ENCODE data around the gene ARL6IP5. TPM values are rescaled to one million over a fixed set of nuclear protein-coding genes. Genes with fewer than 3 reads are reported as not detected.

The ARL6IP5 gene
- total and polyA plus RNA-seq, 2 of the 13 experiments (the other 11 are each of a cell fraction or from before 2014, with no cell fraction given), result 23.7 to 29.6 TPM

DNA sequence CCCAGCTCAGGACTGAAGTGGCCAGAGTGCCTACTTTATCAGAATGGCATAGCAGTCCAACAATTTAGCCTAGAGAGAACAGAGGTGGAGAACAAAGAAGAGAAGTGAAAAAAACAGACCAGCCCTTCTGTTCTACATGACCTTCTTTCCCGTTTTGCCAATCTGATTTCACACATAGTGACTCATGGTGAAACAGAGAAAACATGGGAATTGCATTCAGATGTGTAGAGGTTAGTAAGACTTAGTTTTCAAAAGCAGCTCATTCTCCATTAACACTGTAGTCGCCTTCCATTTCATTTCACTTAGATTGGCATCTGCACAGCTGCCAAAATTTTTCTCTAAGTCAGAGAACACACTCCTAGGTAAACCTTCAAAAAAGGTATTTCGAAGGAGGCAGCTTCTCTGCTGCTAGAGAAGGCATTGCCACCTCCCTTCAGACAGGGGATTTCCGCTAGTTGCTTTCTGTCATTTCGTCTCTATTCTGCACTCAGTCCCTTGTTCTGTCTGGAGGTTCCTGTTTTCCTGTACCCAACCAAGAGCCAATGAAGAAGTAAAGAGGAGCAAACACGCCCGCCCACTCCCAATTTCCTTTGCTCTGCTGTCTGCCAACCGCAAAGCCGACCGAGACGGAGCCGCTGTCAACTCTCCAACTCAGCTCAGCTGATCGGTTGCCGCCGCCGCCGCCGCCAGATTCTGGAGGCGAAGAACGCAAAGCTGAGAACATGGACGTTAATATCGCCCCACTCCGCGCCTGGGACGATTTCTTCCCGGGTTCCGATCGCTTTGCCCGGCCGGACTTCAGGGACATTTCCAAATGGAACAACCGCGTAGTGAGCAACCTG is at the start of gene ARL6IP5 (continued):
- TF ChIP-seq, protein P1, sequence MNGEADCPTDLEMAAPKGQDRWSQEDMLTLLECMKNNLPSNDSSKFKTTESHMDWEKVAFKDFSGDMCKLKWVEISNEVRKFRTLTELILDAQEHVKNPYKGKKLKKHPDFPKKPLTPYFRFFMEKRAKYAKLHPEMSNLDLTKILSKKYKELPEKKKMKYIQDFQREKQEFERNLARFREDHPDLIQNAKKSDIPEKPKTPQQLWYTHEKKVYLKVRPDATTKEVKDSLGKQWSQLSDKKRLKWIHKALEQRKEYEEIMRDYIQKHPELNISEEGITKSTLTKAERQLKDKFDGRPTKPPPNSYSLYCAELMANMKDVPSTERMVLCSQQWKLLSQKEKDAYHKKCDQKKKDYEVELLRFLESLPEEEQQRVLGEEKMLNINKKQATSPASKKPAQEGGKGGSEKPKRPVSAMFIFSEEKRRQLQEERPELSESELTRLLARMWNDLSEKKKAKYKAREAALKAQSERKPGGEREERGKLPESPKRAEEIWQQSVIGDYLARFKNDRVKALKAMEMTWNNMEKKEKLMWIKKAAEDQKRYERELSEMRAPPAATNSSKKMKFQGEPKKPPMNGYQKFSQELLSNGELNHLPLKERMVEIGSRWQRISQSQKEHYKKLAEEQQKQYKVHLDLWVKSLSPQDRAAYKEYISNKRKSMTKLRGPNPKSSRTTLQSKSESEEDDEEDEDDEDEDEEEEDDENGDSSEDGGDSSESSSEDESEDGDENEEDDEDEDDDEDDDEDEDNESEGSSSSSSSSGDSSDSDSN (CRISPR knock-in tag; IDR thresholded peaks at IDR 0.05), result peak; percentile 71
- TF ChIP-seq, protein P2, sequence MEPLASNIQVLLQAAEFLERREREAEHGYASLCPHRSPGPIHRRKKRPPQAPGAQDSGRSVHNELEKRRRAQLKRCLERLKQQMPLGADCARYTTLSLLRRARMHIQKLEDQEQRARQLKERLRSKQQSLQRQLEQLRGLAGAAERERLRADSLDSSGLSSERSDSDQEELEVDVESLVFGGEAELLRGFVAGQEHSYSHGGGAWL (CRISPR knock-in tag; IDR thresholded peaks at IDR 0.05), result no peak
- TF ChIP-seq YEATS4 (CRISPR knock-in tag; IDR thresholded peaks at IDR 0.05; ENCODE audit: borderline replicate concordance) (no peak), GLI4 (CRISPR knock-in tag; IDR thresholded peaks at IDR 0.05; ENCODE audit: borderline replicate concordance) (no peak), HDAC1 (CRISPR knock-in tag; IDR thresholded peaks at IDR 0.05) (peak; percentile 80), FOXK2 (IDR thresholded peaks at IDR 0.05) (no peak)
- TF ChIP-seq, protein P3, sequence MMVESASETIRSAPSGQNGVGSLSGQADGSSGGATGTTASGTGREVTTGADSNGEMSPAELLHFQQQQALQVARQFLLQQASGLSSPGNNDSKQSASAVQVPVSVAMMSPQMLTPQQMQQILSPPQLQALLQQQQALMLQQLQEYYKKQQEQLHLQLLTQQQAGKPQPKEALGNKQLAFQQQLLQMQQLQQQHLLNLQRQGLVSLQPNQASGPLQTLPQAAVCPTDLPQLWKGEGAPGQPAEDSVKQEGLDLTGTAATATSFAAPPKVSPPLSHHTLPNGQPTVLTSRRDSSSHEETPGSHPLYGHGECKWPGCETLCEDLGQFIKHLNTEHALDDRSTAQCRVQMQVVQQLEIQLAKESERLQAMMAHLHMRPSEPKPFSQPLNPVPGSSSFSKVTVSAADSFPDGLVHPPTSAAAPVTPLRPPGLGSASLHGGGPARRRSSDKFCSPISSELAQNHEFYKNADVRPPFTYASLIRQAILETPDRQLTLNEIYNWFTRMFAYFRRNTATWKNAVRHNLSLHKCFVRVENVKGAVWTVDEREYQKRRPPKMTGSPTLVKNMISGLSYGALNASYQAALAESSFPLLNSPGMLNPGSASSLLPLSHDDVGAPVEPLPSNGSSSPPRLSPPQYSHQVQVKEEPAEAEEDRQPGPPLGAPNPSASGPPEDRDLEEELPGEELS (CRISPR knock-in tag; IDR thresholded peaks at IDR 0.05), result no peak
- TF ChIP-seq, protein P4, sequence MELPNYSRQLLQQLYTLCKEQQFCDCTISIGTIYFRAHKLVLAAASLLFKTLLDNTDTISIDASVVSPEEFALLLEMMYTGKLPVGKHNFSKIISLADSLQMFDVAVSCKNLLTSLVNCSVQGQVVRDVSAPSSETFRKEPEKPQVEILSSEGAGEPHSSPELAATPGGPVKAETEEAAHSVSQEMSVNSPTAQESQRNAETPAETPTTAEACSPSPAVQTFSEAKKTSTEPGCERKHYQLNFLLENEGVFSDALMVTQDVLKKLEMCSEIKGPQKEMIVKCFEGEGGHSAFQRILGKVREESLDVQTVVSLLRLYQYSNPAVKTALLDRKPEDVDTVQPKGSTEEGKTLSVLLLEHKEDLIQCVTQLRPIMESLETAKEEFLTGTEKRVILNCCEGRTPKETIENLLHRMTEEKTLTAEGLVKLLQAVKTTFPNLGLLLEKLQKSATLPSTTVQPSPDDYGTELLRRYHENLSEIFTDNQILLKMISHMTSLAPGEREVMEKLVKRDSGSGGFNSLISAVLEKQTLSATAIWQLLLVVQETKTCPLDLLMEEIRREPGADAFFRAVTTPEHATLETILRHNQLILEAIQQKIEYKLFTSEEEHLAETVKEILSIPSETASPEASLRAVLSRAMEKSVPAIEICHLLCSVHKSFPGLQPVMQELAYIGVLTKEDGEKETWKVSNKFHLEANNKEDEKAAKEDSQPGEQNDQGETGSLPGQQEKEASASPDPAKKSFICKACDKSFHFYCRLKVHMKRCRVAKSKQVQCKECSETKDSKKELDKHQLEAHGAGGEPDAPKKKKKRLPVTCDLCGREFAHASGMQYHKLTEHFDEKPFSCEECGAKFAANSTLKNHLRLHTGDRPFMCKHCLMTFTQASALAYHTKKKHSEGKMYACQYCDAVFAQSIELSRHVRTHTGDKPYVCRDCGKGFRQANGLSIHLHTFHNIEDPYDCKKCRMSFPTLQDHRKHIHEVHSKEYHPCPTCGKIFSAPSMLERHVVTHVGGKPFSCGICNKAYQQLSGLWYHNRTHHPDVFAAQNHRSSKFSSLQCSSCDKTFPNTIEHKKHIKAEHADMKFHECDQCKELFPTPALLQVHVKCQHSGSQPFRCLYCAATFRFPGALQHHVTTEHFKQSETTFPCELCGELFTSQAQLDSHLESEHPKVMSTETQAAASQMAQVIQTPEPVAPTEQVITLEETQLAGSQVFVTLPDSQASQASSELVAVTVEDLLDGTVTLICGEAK (IDR thresholded peaks at IDR 0.05), result no peak
- TF ChIP-seq, protein P4 (CRISPR knock-in tag; IDR thresholded peaks at IDR 0.05), result no peak
- TF ChIP-seq, protein P5, sequence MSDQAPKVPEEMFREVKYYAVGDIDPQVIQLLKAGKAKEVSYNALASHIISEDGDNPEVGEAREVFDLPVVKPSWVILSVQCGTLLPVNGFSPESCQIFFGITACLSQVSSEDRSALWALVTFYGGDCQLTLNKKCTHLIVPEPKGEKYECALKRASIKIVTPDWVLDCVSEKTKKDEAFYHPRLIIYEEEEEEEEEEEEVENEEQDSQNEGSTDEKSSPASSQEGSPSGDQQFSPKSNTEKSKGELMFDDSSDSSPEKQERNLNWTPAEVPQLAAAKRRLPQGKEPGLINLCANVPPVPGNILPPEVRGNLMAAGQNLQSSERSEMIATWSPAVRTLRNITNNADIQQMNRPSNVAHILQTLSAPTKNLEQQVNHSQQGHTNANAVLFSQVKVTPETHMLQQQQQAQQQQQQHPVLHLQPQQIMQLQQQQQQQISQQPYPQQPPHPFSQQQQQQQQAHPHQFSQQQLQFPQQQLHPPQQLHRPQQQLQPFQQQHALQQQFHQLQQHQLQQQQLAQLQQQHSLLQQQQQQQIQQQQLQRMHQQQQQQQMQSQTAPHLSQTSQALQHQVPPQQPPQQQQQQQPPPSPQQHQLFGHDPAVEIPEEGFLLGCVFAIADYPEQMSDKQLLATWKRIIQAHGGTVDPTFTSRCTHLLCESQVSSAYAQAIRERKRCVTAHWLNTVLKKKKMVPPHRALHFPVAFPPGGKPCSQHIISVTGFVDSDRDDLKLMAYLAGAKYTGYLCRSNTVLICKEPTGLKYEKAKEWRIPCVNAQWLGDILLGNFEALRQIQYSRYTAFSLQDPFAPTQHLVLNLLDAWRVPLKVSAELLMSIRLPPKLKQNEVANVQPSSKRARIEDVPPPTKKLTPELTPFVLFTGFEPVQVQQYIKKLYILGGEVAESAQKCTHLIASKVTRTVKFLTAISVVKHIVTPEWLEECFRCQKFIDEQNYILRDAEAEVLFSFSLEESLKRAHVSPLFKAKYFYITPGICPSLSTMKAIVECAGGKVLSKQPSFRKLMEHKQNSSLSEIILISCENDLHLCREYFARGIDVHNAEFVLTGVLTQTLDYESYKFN (CRISPR knock-in tag; conservative IDR thresholded peaks at IDR 0.05), result peak; percentile 11; the same call in 1 of the 2 replicates

Data from HepG2 (cell line).